GM12874 (cell line): Measurements from ENCODE around the gene CXXC4.

Source experiments
- CTCF ChIP-seq: IDR thresholded peaks from 2 replicates; pipeline ENCODE4 v1.5.1; 2011; ENCODE audit warnings: low read depth, mild to moderate bottlenecking, control low read depth, low read length, moderate library complexity; ENCODE audit not compliant: insufficient read depth

CXXC4 gene

GRCh38 chr4:104519588-104519987 is 24.9 kb upstream of the CXXC4 start:
- TF ChIP-seq CTCF: no peak

- no peak for TF ChIP-seq CTCF
These were observed 22.2 kb upstream of the CXXC4 start for GRCh38 chr4:104516884-104517283.

- no peak for TF ChIP-seq CTCF
These were observed 13.5 kb upstream of the CXXC4 start for GRCh38 chr4:104508224-104508623.

- no peak for TF ChIP-seq CTCF
These were observed 12.4 kb upstream of the CXXC4 start for GRCh38 chr4:104507112-104507511.

- no peak for TF ChIP-seq CTCF
These were observed 9.8 kb upstream of the CXXC4 start for GRCh38 chr4:104504536-104504935.

GRCh38 chr4:104502471-104502870 is 7.8 kb upstream of the CXXC4 start:
- TF ChIP-seq CTCF: no peak

- TF ChIP-seq CTCF: no peak
These were observed 6.6 kb upstream of the CXXC4 start for GRCh38 chr4:104501290-104501689.

GRCh38 chr4:104500442-104500841 is 5.7 kb upstream of the CXXC4 start:
- TF ChIP-seq CTCF: no peak
